ENCODE results near the gene BEX5.
A peak's percentile ranks its signal among the peaks of the same experiment; 100 is the strongest.
"Not testable (repeated sequence)": the region's sequence is repeated elsewhere in the genome, so short reads cannot be mapped to it uniquely, and the experiment has no call there.

The BEX5 gene

DNA sequence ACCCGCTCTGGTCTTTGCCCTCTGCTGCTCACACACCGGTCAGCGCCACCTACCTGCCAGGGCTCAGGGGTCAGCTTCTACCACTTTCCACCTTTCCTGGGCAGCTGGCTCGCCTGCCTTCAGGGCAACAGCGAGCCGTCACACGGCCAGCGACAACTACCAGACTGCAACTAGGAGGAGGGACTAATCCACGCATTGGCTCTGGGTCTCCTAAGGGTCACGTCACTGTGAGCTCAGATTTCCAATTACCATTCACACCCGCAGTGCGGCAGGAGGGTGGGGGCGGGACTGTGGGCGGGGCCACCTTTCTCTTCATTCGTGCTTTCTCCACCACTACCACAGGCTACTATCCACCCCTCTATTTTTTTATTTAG, at the start of gene BEX5:
TSS of gene BEX5 (minus strand) at position 172 of the 374 bp plus-strand sequence. CDS start 1,712 bp downstream, outside the sequence.
- peak; percentile 41 for DNase-seq (ENCODE audit: low read depth)
- H3K4me3 ChIP-seq (ENCODE audit: low read depth, low read length): peak within 1 kb of the TSS; percentile 64
- TF ChIP-seq CTCF (IDR thresholded peaks at IDR 0.05; ENCODE audit: low read depth, low read length, missing control alignments): no peak

DNA sequence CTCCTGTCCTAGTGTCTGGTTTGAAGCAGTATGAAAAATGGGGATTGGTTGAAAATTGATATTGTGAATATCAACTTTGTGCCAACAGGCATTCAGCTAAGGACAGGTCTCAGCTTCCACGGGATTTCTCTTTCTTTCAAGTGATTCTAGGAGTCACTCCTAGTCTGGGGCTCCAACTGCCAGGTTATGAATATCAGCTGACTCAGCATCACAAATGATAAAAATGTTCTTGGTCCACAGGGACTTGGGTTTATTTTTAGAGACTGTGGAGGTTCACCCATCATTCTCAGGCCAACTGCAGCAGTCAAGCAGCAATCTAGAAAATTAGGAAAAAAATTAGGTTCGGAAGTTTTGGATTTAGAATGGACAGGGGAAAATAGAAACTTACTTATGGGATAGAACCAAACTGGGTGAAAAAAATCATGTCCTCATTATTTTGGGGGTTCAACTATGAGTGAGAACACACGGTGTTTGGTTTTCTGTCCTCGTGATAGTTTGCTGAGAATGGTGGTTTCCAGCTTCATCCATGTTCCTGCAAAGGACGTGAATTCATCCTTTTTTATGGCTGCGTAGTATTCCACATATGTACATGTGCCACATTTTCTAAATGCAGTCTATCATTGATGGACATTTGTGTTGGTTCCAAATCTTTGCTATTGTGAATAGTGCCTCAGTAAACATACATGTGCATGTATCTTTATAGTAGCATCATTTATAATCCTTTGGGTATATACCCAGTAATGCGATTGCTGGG, 30.4 kb upstream of the BEX5 start:
- no peak overlapping the region for H3K4me3 ChIP-seq (ENCODE audit: low read depth, low read length)
- TF ChIP-seq CTCF (IDR thresholded peaks at IDR 0.05; ENCODE audit: low read depth, low read length, missing control alignments): no peak
- DNase-seq (ENCODE audit: low read depth): no peak

GRCh38 chrX:102154900-102155805, 624 bp downstream of the BEX5 start:
- peak; percentile 4 for TF ChIP-seq CTCF (IDR thresholded peaks at IDR 0.05; ENCODE audit: low read depth, low read length, missing control alignments)
- peak overlapping the region; percentile 64 for H3K4me3 ChIP-seq (ENCODE audit: low read depth, low read length)
- no peak for DNase-seq (ENCODE audit: low read depth)

GRCh38 chrX:102154218-102154860, 1.4 kb downstream of the BEX5 start:
- TF ChIP-seq CTCF (IDR thresholded peaks at IDR 0.05; ENCODE audit: low read depth, low read length, missing control alignments): peak; percentile 43
- peak overlapping the region; percentile 64; the same call in 1 of the 2 replicates for H3K4me3 ChIP-seq (ENCODE audit: low read depth, low read length)
- DNase-seq (ENCODE audit: low read depth): no peak

GRCh38 chrX:102142274-102142673, 13.5 kb downstream of the BEX5 start, which contains the start of gene TCEAL6:
TCEAL6 (minus strand) TSS chrX:102142481.
- not testable (repeated sequence) for DNase-seq (ENCODE audit: low read depth); H3K4me3 ChIP-seq (ENCODE audit: low read depth, low read length)

GRCh38 chrX:102141631-102142030, 14.1 kb downstream of the BEX5 start:
- not testable (repeated sequence) for DNase-seq (ENCODE audit: low read depth); H3K4me3 ChIP-seq (ENCODE audit: low read depth, low read length)

- not testable (repeated sequence) for H3K4me3 ChIP-seq (ENCODE audit: low read depth, low read length); DNase-seq (ENCODE audit: low read depth)
Observed at GRCh38 chrX:102140876-102141275, 14.9 kb downstream of the BEX5 start.

- no peak for DNase-seq (ENCODE audit: low read depth)
- no peak for TF ChIP-seq CTCF (IDR thresholded peaks at IDR 0.05; ENCODE audit: low read depth, low read length, missing control alignments)
- H3K4me3 ChIP-seq (ENCODE audit: low read depth, low read length): no peak overlapping the region
Observed at GRCh38 chrX:102138064-102138463, 17.7 kb downstream of the BEX5 start.

All from GM12864 (cell line).